Spleen (tissue), 11 donors: ENCODE measurements around the gene NEUROG3. TPM values are rescaled to one million over a fixed set of nuclear protein-coding genes. Genes with fewer than 3 reads are reported as not detected.

ENCODE experiments used
- DNase-seq: peaks from one replicate; pipeline ENCODE4 v3.0.0-alpha.2; 2020
- H3K27ac ChIP-seq, 8 donors: fragments of 200-600 bp; sonication (generic) in 7 of 8; 1 replicate in 4 of 8; 2 replicates in 4 of 8; pipeline versions ENCODE4 v1.5.0 to v1.8.0; 2016 to 2021; ENCODE audit warnings: inconsistent platforms in 4 of 8, mild to moderate bottlenecking in 4 of 8, moderate library complexity in 1 of 8
- H3K27me3 ChIP-seq, 7 donors: fragments of 200-600 bp; sonication (generic) in 6 of 7; replicated peaks in 1 of 7; 1 replicate in 4 of 7; 2 replicates in 3 of 7; pipeline versions ENCODE4 v1.5.0 to v1.8.0; 2016 to 2021; ENCODE audit warnings: inconsistent platforms in 3 of 7, mild to moderate bottlenecking in 1 of 7
- H3K36me3 ChIP-seq, 6 donors: fragments of 200-600 bp; sonication (generic) in 5 of 6; 1 replicate in 4 of 6; 2 replicates in 2 of 6; pipeline versions ENCODE4 v1.5.0 to v1.8.0; 2016 to 2021; ENCODE audit warnings: inconsistent platforms in 2 of 6
- H3K4me1 ChIP-seq, 6 donors: fragments of 200-600 bp; sonication (generic) in 5 of 6; 1 replicate in 3 of 6; 2 replicates in 3 of 6; pipeline versions ENCODE4 v1.5.0 to v1.8.0; 2016 to 2021; ENCODE audit warnings: inconsistent platforms in 3 of 6
- H3K4me3 ChIP-seq, 8 donors: fragments of 200-600 bp; sonication (generic) in 7 of 8; 1 replicate in 4 of 8; 2 replicates in 4 of 8; pipeline versions ENCODE4 v1.5.0 to v1.8.0; 2016 to 2021; ENCODE audit warnings: inconsistent platforms in 4 of 8, mild to moderate bottlenecking in 4 of 8, moderate library complexity in 2 of 8
- H3K9me3 ChIP-seq, 8 donors: fragments of 200-600 bp; sonication (generic) in 7 of 8; 1 replicate in 4 of 8; 2 replicates in 4 of 8; pipeline versions ENCODE4 v1.5.0 to v1.8.0; 2016 to 2021; ENCODE audit warnings: inconsistent platforms in 4 of 8
- CTCF ChIP-seq, 11 experiments: fragments of 200-600 bp in 7 of 11; fragments of 450-650 bp in 4 of 11; sonication (generic) in 4 of 11; IDR thresholded peaks in 8 of 11; conservative IDR thresholded peaks in 3 of 11; 1 replicate in 7 of 11; 2 replicates in 4 of 11; pipeline versions ENCODE4 v1.4.0 to v1.8.0; 2016 to 2021; ENCODE audit warnings: antibody characterized with exemption in 11 of 11, inconsistent platforms in 4 of 11, mild to moderate bottlenecking in 1 of 11
- POLR2A ChIP-seq, 3 donors: fragments of 450-650 bp; IDR thresholded peaks; one replicate each; pipeline ENCODE4 v1.5.1; 2017; ENCODE audit warnings: antibody characterized with exemption in 3 of 3, mild to moderate bottlenecking in 1 of 3
- POLR2AphosphoS5 ChIP-seq, 3 donors: sonication (generic); formaldehyde crosslinking; IDR thresholded peaks; one replicate each; pipeline ENCODE4 v1.5.1; 2017; ENCODE audit warnings: antibody characterized with exemption in 3 of 3
- WGBS, 5 donors: extraction: QIAGEN DNeasy Blood & Tissue Kit in 3 of 5; methylation state at CpG; one replicate each; pipeline versions ENCODE4 v1.1.5 to v1.1.7; 2013 to 2018; 5-methylcytosine and 5-hydroxymethylcytosine counted together
- intact Hi-C: fragments of 100-400 bp; cut with DNase I; formaldehyde crosslinking; loops from one replicate; pipeline ENCODE4 v1.15.0; 2023; ENCODE audit warnings: low total_unique reads
- polyA plus RNA-seq, 3 donors: library from polyadenylated mRNA; stranded (reverse); fragments of 200-250 nt; gene quantifications; one replicate each; pipeline ENCODE4 v1.2.1, GENCODE V29; 2013
- total RNA-seq, 7 donors: library from RNA; depleted of rRNA in 3 of 7; stranded (reverse); fragments of >200 nt in 3 of 7; fragmentation: NEBNext Ultra II Directional in 4 of 7; extraction: Animal tissue kit (Norgen Biotek cat#: 25700) in 4 of 7; gene quantifications; one replicate each; pipeline versions ENCODE4 v1.1.0 to v1.2.1, GENCODE V29; 2016 to 2021
- donor health status: healthy with polysubstance abuse.
- donor health status: DM: no; HTN: no; CAD: no; lungs with moderate emphysema.
- donor health status: DM: no; HTN: no; CAD: no.
- donor health status: Bipolar disorder and iron deficiency.
- donor health status: healthy.
- donor health status: DM: no; HTN: no; CAD: no.
- donor health status: DM: yes; HTN: yes; CAD: no.

Gene NEUROG3
- total and polyA plus RNA-seq, 10 donors = 0.06 TPM; not detected in 8

DNA sequence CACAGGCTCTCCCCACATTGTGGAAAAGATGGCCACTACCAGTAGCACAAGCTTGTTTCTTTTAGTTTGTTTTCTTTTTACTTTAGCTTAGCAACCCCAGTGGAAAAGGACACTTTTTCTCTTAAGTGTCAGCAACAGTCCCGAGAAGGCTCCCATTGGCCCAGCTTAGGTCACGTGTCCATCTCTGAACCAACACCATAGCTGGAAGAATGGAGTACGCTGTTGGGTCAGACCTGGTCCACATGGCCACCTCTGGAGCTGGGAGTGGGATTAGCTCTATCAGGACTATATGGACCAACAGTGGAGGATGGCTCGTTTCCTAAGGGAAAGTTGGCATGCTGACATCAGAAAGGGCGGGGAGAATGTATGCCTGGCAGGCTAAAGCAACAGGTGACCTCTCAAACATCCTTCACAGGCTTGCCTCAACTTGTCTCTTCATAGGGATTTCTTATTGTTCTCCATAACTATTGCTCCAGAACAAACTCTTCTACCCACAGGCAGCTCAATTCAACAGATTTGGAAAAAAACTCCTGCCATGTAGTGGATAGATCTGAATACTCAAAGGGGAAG lies 27.6 kb upstream of the NEUROG3 start:
- Histone ChIP-seq H3K27me3 (peaks cover 0 to 55% (median 0%) of the 10 kb centered on the region in 7 donors), H3K27ac (no peak overlapping the region), H3K4me3 (no peak overlapping the region), H3K9me3 (peaks cover 0 to 11% (median 0%) of the 10 kb centered on the region in 8 donors), H3K4me1 (no peaks in the 10 kb centered on the region), H3K36me3 (no peaks in the 10 kb centered on the region)
- DNase-seq = no peak
- WGBS, 5 donors = 62 to 79% (median 74%) methylated on average over 5 of the region's 5 CpGs
- intact Hi-C loops = no loop called here
- TF ChIP-seq POLR2A (IDR thresholded peaks at IDR 0.05) (no peak), POLR2AphosphoS5 (IDR thresholded peaks at IDR 0.05) (no peak), CTCF (IDR thresholded peaks at IDR 0.05 in 8 of 11, conservative IDR thresholded peaks at IDR 0.05 in 3 of 11) (no peak)

- Histone ChIP-seq H3K4me1 (no peaks in the 10 kb centered on the region), H3K36me3 (no peaks in the 10 kb centered on the region), H3K4me3 (no peak overlapping the region), H3K27ac (no peak overlapping the region), H3K27me3 (peaks cover 0 to 9% (median 0%) of the 10 kb centered on the region in 7 donors), H3K9me3 (no peaks in the 10 kb centered on the region)
- TF ChIP-seq POLR2A (IDR thresholded peaks at IDR 0.05) = no peak
- no peak for TF ChIP-seq POLR2AphosphoS5 (IDR thresholded peaks at IDR 0.05)
- TF ChIP-seq CTCF (IDR thresholded peaks at IDR 0.05 in 8 of 11, conservative IDR thresholded peaks at IDR 0.05 in 3 of 11) = no peak
- DNase-seq = no peak
- intact Hi-C loops = no loop called here
- WGBS, 5 donors = 6 to 11% (median 7%) methylated on average over 3 of the region's 3 CpGs
Observed at GRCh38 chr10:69588358-69588757, 15.1 kb upstream of the NEUROG3 start.

GRCh38 chr10:69584624-69585023 lies 11.4 kb upstream of the NEUROG3 start:
- DNase-seq = no peak
- Histone ChIP-seq H3K27ac (no peak overlapping the region), H3K4me3 (no peak overlapping the region), H3K27me3 (peaks cover 0 to 31% (median 18%) of the 10 kb centered on the region in 7 donors), H3K36me3 (no peaks in the 10 kb centered on the region), H3K4me1 (no peaks in the 10 kb centered on the region), H3K9me3 (no peaks in the 10 kb centered on the region)
- TF ChIP-seq POLR2AphosphoS5 (IDR thresholded peaks at IDR 0.05) = no peak
- TF ChIP-seq POLR2A (IDR thresholded peaks at IDR 0.05) = no peak
- intact Hi-C loops = no loop called here
- WGBS, 5 donors = 79 to 93% (median 88%) methylated on average over 3 of the region's 3 CpGs

DNA sequence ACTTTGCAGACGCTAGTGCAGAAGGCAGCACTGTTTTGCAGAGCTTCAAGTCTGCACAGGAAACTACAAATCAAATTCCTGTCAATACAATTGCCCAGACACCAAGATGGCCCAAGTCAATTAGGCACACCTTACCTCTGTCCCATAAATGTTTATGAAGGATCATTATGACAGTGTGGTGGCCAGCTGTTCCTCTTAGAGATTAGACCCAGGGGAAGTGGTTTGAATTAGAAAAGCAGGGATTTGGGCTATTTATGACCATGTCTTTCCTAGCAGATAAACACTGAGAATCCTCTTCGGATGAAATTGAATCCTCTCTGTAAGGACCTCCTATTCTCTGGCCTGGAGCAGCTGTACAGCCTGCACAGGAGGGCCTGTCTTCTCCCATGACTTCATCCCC lies 9.9 kb upstream of the NEUROG3 start:
- no peaks in the 10 kb centered on the region for H3K9me3 ChIP-seq
- WGBS, 5 donors = 41 to 66% (median 55%) methylated on average over 2 of the region's 2 CpGs
- H3K27me3 ChIP-seq = peaks cover 0 to 46% (median 23%) of the 10 kb centered on the region in 7 donors
- H3K4me3 ChIP-seq = no peak overlapping the region
- no peak overlapping the region for H3K27ac ChIP-seq
- TF ChIP-seq CTCF (IDR thresholded peaks at IDR 0.05 in 8 of 11, conservative IDR thresholded peaks at IDR 0.05 in 3 of 11) (no peak), POLR2A (IDR thresholded peaks at IDR 0.05) (no peak), POLR2AphosphoS5 (IDR thresholded peaks at IDR 0.05) (no peak)
- no peaks in the 10 kb centered on the region for H3K4me1 ChIP-seq
- intact Hi-C loops = no loop called here
- DNase-seq = no peak
- no peaks in the 10 kb centered on the region for H3K36me3 ChIP-seq
